ENCODE data around the gene SLC44A1.

Gene SLC44A1

DNA sequence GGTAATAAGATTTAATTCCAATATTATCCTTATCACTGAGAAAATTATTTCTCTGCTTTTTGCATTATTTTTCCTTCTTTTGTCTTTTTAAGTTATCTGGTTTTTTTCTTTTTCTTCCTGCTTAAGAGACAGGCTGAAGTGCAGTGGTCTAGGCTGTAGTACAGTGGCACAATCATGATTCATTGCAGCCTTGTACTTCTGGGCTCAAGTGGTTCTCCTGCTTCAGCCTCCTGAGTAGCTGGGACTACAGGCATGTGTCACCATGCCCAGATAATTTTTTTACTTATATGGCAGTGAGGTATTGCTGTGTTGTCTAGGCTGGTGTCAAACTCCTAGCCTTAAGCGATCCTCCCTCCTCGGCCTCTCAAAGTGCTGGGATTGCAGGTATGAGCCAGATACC, 93.9 kb downstream of the SLC44A1 start:
- DNase-seq (no peak), ATAC-seq (no peak)
- peaks cover 4% of the 10 kb centered on the region for H3K36me3 Mint-ChIP-seq (ENCODE audit: low read depth)
- H3K4me1 Mint-ChIP-seq = peaks cover 31% of the 10 kb centered on the region
- H3K9me3 Mint-ChIP-seq = no peaks in the 10 kb centered on the region
- no peak overlapping the region for H3K27ac Mint-ChIP-seq
- H3K4me3 Mint-ChIP-seq = no peak overlapping the region
- no peaks in the 10 kb centered on the region for H3K27me3 Mint-ChIP-seq

DNA sequence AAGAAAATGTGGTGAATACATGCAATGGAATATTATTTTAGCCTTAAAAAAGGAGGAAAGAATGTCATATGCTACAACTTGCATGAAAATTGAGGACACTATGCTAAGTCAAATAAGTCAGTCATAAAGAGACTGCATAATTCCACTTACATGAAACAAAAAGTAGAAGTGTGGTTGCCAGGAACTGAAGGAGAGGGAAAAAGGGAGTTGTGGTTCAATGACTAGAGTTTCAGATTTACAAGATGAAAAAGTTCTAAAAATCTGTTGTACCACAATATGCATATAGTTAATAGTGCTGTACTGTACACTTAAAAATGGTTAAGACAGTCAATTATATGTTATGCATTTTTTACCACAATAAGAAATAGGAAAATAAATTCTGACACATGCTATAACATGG, 95.4 kb downstream of the SLC44A1 start:
- DNase-seq = no peak
- Mint-ChIP-seq H3K4me3 (no peak overlapping the region), H3K9me3 (no peaks in the 10 kb centered on the region), H3K36me3 (ENCODE audit: low read depth) (peaks cover 4% of the 10 kb centered on the region), H3K27me3 (no peaks in the 10 kb centered on the region), H3K27ac (no peak overlapping the region), H3K4me1 (peaks cover 31% of the 10 kb centered on the region)
- peak; percentile 63 for ATAC-seq

DNA sequence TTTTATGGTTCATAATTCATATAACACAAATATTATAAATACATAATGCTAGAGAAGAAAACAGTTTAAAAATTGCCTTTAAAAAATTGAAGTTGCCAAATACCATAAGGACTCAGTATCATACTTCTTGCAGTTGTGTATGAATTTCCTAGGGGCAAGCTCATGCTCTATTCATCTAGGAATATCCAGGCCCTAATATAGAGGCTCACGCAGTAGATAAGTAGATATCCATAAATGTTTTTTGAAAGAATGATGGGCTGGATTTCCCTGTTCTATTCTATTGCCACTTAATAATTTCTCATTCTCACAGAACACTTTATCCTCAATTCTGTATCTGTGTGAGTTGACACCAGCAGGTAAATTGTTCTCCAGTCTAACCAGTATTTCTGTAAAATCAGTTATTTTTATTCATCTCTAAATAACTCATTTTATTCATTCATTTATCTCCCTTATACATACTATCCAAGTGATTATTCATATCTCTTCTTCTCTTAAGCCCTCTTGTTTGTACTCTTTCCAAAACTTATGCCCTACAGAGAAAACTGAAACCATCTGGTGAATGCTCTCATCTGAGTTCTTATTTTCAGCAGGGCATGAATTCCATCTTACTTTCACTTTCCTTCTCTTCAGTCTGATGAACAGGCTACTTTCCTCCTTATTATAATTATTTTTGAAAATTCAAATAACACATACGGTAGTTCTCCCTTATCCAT, 97.1 kb downstream of the SLC44A1 start:
- H3K4me3 Mint-ChIP-seq = peak overlapping the region; percentile 15
- peak overlapping the region; percentile 23 for H3K27ac Mint-ChIP-seq
- H3K9me3 Mint-ChIP-seq = no peaks in the 10 kb centered on the region
- peaks cover 31% of the 10 kb centered on the region for H3K4me1 Mint-ChIP-seq
- peaks cover 4% of the 10 kb centered on the region for H3K36me3 Mint-ChIP-seq (ENCODE audit: low read depth)
- peak; percentile 46 for ATAC-seq
- no peaks in the 10 kb centered on the region for H3K27me3 Mint-ChIP-seq
- DNase-seq = no peak

DNA sequence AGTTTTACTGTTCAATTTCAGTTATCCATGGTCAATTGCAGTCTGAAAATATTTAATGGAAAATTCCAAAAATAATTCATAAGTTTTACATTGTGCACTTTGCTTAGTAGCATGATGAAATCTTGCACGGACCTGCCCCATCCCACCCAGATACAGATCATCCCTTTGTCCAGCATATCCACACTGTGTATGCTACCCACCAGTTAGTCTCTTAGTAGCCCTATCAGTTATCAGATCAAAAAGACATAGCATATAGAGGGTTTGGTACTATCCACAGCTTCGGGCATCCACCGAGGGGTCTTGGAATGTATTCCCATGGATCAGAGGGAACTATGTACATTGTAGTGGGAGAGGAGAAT, 97.7 kb downstream of the SLC44A1 start:
- no peak for ATAC-seq
- Mint-ChIP-seq H3K4me1 (peaks cover 31% of the 10 kb centered on the region), H3K27me3 (no peaks in the 10 kb centered on the region), H3K36me3 (ENCODE audit: low read depth) (peaks cover 4% of the 10 kb centered on the region), H3K4me3 (no peak overlapping the region), H3K27ac (no peak overlapping the region), H3K9me3 (no peaks in the 10 kb centered on the region)
- no peak for DNase-seq

DNA sequence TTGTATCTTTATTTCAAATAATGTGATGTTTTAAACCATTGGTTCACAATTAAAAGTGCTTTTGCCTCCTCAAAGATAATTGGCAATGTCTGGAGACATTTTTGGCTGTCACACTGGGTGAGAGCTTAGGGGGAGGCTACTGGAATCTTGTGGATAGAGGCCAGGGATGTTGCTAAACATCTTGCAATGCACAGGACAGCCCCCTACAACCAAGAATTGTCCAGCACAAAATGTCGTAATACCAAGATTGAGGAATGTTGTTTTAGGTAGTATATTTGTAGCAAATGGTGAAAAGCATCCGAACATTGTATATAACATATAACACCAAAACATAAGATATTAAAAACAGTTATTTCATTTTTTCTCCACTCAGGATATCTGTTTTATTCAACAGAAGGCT, 99.8 kb downstream of the SLC44A1 start:
- no peak for ATAC-seq
- H3K9me3 Mint-ChIP-seq = no peaks in the 10 kb centered on the region
- H3K4me3 Mint-ChIP-seq = no peak overlapping the region
- no peak overlapping the region for H3K27ac Mint-ChIP-seq
- peaks cover 1% of the 10 kb centered on the region for H3K36me3 Mint-ChIP-seq (ENCODE audit: low read depth)
- DNase-seq = no peak
- no peaks in the 10 kb centered on the region for H3K27me3 Mint-ChIP-seq
- H3K4me1 Mint-ChIP-seq = peaks cover 28% of the 10 kb centered on the region

DNA sequence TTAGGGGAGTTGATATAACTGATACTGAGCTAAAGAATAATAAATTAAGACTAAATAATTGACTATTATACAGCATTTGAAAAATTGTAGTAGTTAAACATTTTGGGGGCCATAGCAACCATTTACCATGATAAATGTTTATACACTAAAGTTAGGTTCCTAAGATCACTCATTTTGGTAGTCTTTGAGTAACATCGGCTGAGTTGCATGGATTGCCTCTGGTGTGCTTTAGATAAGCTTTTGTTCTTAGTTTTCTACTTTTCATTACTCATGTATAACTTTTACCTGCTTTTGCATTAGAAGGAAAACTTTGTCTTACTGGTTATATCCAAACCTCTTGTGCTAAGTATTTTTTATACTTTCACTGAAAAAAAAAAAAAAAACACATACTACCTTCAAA, 101.2 kb downstream of the SLC44A1 start:
- ATAC-seq = no peak
- H3K4me3 Mint-ChIP-seq = no peak overlapping the region

DNA sequence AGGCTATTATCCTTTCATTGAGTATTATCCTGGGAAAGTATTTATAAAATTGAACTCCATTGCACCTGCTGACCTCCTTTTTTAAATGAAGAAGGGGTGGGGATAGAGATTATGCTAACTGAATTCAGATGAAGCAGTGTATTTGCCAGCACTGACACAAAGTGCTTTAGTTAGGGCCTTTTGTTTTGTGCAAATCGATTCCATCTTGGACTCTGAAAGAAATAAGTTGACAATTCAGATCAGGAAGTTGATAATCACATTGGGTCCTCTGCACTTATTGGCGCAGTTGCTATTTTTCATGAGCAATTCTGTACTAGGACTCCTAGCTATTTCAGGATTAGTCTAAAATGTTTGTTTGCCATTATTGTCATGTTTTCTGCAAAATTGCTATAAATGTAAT, 101.8 kb downstream of the SLC44A1 start:
- H3K4me1 Mint-ChIP-seq = peaks cover 15% of the 10 kb centered on the region
- H3K4me3 Mint-ChIP-seq = no peak overlapping the region
- no peaks in the 10 kb centered on the region for H3K9me3 Mint-ChIP-seq
- ATAC-seq = no peak
- no peaks in the 10 kb centered on the region for H3K27me3 Mint-ChIP-seq
- no peak for DNase-seq
- H3K36me3 Mint-ChIP-seq (ENCODE audit: low read depth) = peaks cover 1% of the 10 kb centered on the region
- no peak overlapping the region for H3K27ac Mint-ChIP-seq

More for the DNA sequence above, 101.2 kb downstream of the SLC44A1 start:
- H3K27me3 Mint-ChIP-seq = no peaks in the 10 kb centered on the region
- no peak for DNase-seq
- H3K36me3 Mint-ChIP-seq (ENCODE audit: low read depth) = peaks cover 1% of the 10 kb centered on the region
- peaks cover 17% of the 10 kb centered on the region for H3K4me1 Mint-ChIP-seq
- H3K27ac Mint-ChIP-seq = no peak overlapping the region
- H3K9me3 Mint-ChIP-seq = no peaks in the 10 kb centered on the region

DNA sequence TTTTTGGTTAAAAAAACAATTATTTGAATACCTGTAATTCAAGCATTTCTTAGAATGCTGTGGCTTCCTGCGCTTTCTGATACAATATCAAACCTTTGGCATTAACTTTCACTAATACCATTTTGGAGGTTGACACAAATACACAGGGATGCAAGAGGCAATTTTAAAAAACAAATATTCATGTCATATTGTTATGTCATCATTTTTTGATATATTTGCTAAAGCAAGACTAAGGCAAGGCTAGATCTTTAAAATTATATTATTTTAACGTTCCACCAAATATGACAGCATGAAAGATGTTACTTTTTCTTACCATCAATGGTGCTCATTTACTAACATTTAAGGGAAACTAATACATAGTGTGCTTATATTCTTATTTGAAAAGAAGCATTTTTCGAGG, 110.0 kb downstream of the SLC44A1 start:
- H3K4me3 Mint-ChIP-seq = no peak overlapping the region
- H3K36me3 Mint-ChIP-seq (ENCODE audit: low read depth) = peaks cover 4% of the 10 kb centered on the region

DNA sequence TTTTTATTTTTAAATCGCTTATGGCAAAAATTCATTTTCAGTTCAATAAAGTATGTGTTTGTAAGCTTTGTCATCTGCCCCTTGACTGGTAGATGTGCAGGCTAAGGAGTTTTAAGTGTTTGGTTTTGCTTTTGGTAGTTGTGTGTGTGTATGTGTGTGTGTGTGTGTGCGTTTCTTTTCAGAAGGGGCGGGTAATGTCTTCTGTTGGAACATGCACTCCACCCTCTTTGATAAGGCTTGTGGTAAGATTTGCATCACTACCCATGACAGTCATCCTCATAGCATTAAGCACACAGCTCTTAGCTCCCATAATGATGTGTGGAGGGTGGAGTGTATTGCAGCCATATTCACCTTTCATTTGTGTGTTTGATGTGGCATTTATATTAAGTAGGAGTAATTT, 111.3 kb downstream of the SLC44A1 start:
- no peaks in the 10 kb centered on the region for H3K9me3 Mint-ChIP-seq
- H3K27me3 Mint-ChIP-seq = peaks cover 3% of the 10 kb centered on the region
- H3K4me3 Mint-ChIP-seq = no peak overlapping the region
- peaks cover 20% of the 10 kb centered on the region for H3K4me1 Mint-ChIP-seq
- peak; percentile 57 for ATAC-seq
- H3K27ac Mint-ChIP-seq = no peak overlapping the region
- H3K36me3 Mint-ChIP-seq (ENCODE audit: low read depth) = peaks cover 8% of the 10 kb centered on the region
- DNase-seq = no peak

More for the DNA sequence above, 110.0 kb downstream of the SLC44A1 start:
- no peak overlapping the region for H3K27ac Mint-ChIP-seq
- H3K4me1 Mint-ChIP-seq = peaks cover 6% of the 10 kb centered on the region
- DNase-seq (no peak), ATAC-seq (no peak)
- H3K27me3 Mint-ChIP-seq = no peaks in the 10 kb centered on the region
- H3K9me3 Mint-ChIP-seq = no peaks in the 10 kb centered on the region

DNA sequence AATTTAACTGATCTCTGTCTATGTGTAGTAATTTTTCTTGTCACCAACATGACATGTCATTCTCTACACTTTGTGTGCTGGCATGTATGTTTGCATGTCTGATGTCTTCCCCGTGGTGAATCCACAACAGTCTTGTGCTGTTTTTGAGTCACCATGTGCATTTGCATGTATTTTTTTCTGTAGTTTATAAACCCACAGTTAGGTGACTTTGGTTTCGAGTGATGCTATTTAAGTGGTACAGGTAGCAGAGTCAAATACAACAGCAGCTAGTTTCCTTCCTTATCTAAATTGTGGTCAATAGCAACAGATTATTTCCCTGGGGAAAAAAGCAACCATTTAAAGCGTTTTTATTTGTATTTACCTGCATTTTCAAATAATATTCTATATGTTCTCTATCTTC, 113.5 kb downstream of the SLC44A1 start:
- H3K36me3 Mint-ChIP-seq (ENCODE audit: low read depth) = peaks cover 11% of the 10 kb centered on the region
- peaks cover 28% of the 10 kb centered on the region for H3K4me1 Mint-ChIP-seq
- DNase-seq (no peak), ATAC-seq (no peak)
- H3K9me3 Mint-ChIP-seq = no peaks in the 10 kb centered on the region
- H3K27ac Mint-ChIP-seq = no peak overlapping the region
- peaks cover 3% of the 10 kb centered on the region for H3K27me3 Mint-ChIP-seq
- no peak overlapping the region for H3K4me3 Mint-ChIP-seq

DNA sequence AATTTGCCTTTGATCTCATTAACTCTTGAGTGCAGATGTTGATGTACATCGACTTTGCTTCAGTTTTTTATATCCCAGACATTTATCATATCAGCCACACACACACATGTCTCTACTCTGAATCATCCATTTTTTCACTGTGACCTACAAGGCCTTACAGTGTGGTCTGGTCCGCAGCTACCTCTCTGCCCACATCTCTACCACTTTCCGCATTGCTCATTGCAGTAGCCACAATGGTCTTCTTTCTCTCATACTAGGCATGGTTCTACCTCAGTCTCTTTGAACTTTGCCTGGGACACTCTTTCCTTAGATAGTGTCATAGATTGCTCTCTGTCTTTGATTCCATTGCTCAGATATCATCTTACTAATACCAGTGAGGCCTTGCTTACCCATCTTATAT, 115.4 kb downstream of the SLC44A1 start:
- Mint-ChIP-seq H3K4me3 (peak overlapping the region; percentile 49), H3K27ac (peak overlapping the region; percentile 82), H3K36me3 (ENCODE audit: low read depth) (peaks cover 11% of the 10 kb centered on the region), H3K4me1 (peaks cover 28% of the 10 kb centered on the region), H3K27me3 (peaks cover 3% of the 10 kb centered on the region), H3K9me3 (no peaks in the 10 kb centered on the region)
- ATAC-seq (peak; percentile 98), DNase-seq (peak; percentile 60)

DNA sequence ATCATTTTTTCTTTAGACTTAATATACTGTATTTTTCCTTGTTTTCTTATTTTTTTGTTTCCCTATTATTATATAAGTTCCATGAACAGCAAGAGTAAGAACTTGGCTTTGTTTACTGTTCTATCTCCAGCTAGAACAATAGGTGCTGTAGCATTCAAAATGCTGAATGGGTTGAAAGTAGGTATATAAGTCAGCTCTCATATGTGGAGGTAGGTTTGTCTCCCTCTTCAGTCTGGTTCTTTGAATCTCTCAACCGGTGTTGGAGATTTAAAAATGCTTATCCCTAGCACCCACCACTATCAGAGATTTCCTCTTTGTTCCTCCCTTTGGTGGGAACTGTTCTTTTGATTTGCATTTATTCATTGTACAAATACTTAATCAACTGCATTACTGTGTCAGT, 115.9 kb downstream of the SLC44A1 start:
- peaks cover 3% of the 10 kb centered on the region for H3K27me3 Mint-ChIP-seq
- peaks cover 11% of the 10 kb centered on the region for H3K36me3 Mint-ChIP-seq (ENCODE audit: low read depth)
- ATAC-seq (no peak), DNase-seq (no peak)
- no peak overlapping the region for H3K4me3 Mint-ChIP-seq
- peaks cover 28% of the 10 kb centered on the region for H3K4me1 Mint-ChIP-seq
- H3K27ac Mint-ChIP-seq = peak overlapping the region; percentile 82
- H3K9me3 Mint-ChIP-seq = no peaks in the 10 kb centered on the region

DNA sequence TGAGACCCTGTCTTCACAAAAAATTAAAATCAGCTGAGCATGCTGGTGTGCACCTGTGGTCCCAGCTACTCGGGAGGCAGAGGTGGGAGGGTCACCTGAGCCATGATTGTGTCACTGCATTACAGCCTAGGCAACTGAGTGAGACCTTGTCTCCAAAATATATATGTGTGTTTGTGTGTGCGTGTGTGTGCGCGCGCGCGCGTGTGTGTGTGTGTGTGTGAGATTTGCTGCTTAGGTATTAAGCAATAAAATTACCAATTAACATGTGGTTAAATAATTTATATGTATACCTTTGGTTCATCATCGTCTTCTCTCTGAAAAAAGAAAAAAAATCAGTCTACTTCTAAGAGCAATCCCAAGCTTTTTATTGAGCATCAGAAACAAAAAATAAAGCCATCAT, 117.4 kb downstream of the SLC44A1 start:
- Mint-ChIP-seq H3K36me3 (ENCODE audit: low read depth) (peaks cover 18% of the 10 kb centered on the region), H3K4me3 (no peak overlapping the region), H3K27me3 (peaks cover 3% of the 10 kb centered on the region), H3K27ac (no peak overlapping the region), H3K4me1 (peaks cover 23% of the 10 kb centered on the region), H3K9me3 (no peaks in the 10 kb centered on the region)
- no peak for DNase-seq
- no peak for ATAC-seq

DNA sequence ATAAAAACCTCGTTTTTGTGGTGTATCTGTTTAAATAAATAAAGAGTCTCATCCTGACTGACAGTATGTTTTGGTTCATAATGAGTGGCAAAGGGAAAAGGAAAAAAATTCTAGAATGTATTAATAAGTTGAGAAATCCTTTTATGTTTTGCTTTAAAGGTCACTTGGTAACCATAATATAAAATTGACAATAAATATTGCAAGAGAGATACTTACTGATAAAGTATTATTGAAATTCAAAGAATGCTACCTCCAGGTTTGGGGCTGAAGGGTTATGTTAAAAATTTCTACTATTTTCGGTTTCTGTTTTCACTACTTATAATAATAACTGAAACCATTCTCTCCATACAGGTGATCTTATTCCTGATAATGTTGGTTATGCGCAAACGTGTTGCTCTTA, 118.0 kb downstream of the SLC44A1 start:
- H3K4me3 Mint-ChIP-seq = no peak overlapping the region
- DNase-seq (no peak), ATAC-seq (no peak)
- H3K27ac Mint-ChIP-seq = no peak overlapping the region
- H3K9me3 Mint-ChIP-seq = no peaks in the 10 kb centered on the region
- H3K4me1 Mint-ChIP-seq = peaks cover 23% of the 10 kb centered on the region
- H3K27me3 Mint-ChIP-seq = peaks cover 3% of the 10 kb centered on the region
- peaks cover 18% of the 10 kb centered on the region for H3K36me3 Mint-ChIP-seq (ENCODE audit: low read depth)

DNA sequence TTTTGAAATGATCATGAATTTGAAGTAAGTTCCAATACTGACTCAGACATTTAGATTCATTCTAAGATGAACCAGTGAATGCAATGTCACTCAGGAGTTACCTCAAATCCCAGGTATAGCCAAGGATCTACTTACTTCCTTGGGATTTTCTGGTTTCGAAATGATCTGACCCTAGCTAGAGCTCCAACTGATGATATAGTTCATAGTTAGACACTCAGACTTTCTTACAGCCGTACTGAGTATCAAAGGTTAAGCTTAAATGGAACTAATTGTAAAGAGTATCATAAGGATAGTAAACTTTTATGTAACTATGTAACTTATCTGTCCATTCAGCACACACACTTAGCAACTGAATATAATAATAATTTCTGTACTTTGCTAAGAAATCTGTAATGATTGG, 119.4 kb downstream of the SLC44A1 start:
- Mint-ChIP-seq H3K9me3 (no peaks in the 10 kb centered on the region), H3K27ac (no peak overlapping the region), H3K4me1 (peaks cover 23% of the 10 kb centered on the region), H3K27me3 (peaks cover 3% of the 10 kb centered on the region), H3K36me3 (ENCODE audit: low read depth) (peaks cover 14% of the 10 kb centered on the region), H3K4me3 (no peak overlapping the region)
- ATAC-seq = no peak
- no peak for DNase-seq

DNA sequence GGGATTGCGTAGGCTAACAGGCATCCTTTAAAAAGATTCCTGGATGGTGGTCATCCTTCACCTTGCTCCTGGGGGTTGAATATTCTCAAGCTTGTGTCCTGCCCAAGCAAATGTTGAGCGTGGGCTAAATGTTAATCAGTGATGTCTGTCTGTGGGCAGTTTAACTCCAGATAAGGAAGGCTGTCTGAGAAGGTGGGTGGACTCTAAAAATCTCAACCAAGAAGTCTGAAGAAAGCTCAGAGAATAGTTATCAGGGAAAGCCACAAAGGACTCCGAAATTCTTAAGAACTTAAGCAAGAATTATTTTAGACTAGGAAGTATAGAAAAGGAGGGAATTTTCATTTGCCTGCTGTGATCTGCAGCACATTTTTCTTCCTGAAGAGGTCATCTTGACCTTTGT, 125.5 kb downstream of the SLC44A1 start:
- Mint-ChIP-seq H3K27me3 (no peaks in the 10 kb centered on the region), H3K4me1 (no peaks in the 10 kb centered on the region), H3K27ac (no peak overlapping the region), H3K9me3 (no peaks in the 10 kb centered on the region), H3K36me3 (ENCODE audit: low read depth) (peaks cover 6% of the 10 kb centered on the region), H3K4me3 (no peak overlapping the region)
- no peak for ATAC-seq
- DNase-seq = no peak
